ENCODE data around the gene TMPRSS6.

Gene TMPRSS6

GRCh38 chr22:37023743-37024338 lies 85.7 kb downstream of the TMPRSS6 start:
- DNase-seq, result no peak

- DNase-seq, result no peak
Measured at GRCh38 chr22:37022483-37023337, 86.8 kb downstream of the TMPRSS6 start.

- no peak for DNase-seq
Measured at GRCh38 chr22:37021710-37022482, 87.6 kb downstream of the TMPRSS6 start.

- DNase-seq, result no peak
Measured at GRCh38 chr22:37021041-37021440, 88.5 kb downstream of the TMPRSS6 start.

- DNase-seq, result no peak
Measured at GRCh38 chr22:37020192-37020479, 89.4 kb downstream of the TMPRSS6 start.

- no peak for DNase-seq
Measured at GRCh38 chr22:37019309-37020191, 90.0 kb downstream of the TMPRSS6 start, which contains the start of the genes MPST and TST. Gene MPST, plus strand, starts transcription at chr22:37019742. Its CDS starts 95 bp downstream, at chr22:37019837. Gene TST, minus strand, starts transcription at chr22:37019447. Its CDS starts 715 bp downstream, at chr22:37018732.

GRCh38 chr22:37018815-37019308 lies 90.7 kb downstream of the TMPRSS6 start:
- DNase-seq, result no peak

GRCh38 chr22:37018086-37018814 lies 91.3 kb downstream of the TMPRSS6 start:
- DNase-seq, result no peak

- DNase-seq, result no peak
Measured at GRCh38 chr22:37017356-37017755, 92.2 kb downstream of the TMPRSS6 start.

GRCh38 chr22:37016134-37016910 lies 93.2 kb downstream of the TMPRSS6 start:
- no peak for DNase-seq

GRCh38 chr22:37015587-37015878 lies 94.0 kb downstream of the TMPRSS6 start:
- no peak for DNase-seq
